GM21381 (cell line): ENCODE data around the gene SRGAP2B.
"Not testable (repeated sequence)": the region's sequence is repeated elsewhere in the genome, so short reads cannot be mapped to it uniquely, and the experiment has no call there.

Experiments used
- ATAC-seq: cut with Tn5 transposase; IDR thresholded peaks from one replicate; pipeline ENCODE4 v1.9.1; 2021; ENCODE audit warnings: mild to moderate bottlenecking, moderate library complexity; ENCODE audit not compliant: unreplicated experiment

The SRGAP2B gene

DNA sequence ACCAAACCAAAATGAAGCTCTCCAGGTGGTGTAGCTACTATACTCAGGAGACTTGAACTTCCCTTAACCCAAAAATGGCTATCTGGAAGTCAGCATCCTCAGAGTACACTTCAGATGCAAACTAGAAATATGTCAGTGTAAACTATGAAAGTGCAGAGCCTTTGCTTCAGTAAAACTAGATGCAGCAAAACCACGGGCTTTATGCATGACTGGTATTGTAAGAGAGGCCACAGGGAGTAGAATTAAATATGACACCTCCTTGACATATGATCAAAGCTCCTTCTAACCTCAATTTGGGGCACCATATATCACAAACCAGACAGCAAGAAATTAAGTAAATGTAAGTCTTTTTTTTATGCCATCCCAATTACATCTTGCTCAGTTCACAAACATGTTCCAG lies 47.6 kb downstream of the SRGAP2B start:
- ATAC-seq, result not testable (repeated sequence)

DNA sequence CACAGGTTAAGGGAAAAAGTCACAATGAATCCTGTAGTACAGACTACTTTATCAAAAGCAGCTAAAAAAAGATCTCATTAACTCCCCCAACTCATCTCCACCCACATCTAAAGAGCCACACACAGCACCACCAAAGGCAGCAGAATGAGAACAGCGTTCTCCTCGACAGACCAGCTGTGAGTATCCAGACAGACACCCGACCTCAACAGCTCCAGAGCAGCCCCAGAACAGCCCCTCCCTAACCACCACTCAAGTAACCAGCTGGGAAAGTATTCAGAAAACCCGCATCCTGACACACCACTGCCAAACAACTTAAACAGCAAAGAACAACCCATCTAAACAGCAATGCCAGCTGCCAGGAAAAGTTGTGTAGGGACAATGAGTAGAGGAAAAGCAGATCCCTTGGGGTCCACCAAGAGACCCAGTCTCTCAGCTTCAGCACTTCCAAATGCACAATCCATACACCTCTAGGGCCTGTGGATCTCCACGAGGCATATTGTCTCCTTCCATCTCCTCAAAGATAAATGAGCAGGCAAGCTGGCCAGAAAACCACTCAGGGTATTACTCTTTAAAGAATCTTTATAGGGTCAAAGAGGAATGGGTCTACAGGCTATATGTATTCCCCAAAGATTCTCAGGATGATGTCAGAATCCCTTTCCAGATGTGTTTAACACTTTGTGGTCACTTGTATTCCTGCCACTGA lies 49.4 kb downstream of the SRGAP2B start:
- not testable (repeated sequence) for ATAC-seq

DNA sequence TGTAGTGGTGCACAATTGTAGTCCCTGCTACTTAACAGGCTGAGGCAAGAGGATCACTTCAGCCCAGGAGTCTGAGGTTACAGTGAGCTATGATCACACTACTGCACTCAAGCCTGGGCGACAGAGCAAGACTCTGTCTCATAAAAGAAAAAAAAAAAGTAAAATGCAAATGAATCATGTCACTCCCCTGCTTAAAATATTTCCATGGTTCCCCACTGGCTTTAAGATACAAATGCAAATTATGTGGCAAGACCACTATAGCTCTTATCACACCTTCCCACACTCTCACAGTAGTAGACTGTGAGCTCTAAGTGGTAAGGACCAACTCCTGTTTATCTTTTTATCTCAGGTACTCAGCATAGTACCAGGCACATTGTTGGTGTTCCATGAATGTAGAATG lies 53.6 kb downstream of the SRGAP2B start:
- ATAC-seq, result peak; percentile 85

DNA sequence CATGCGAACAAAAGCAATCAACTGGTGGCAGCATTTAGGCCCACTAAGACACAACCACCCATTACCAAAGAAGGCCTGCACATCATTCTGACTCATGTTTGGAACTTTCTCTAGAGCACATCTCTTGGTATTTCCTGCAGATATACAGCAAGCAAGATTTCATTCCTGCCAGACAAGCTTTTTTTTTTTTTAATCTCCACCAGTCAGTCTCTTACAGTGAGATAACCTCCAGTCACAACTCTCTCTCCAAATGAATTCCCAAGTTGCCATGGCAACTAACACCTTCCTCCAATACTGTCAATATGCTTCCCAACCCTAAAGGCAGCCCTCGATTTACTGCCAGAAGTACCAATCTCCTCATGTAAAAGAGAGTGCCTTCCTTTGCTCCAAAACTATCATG lies 59.1 kb downstream of the SRGAP2B start:
- not testable (repeated sequence) for ATAC-seq

DNA sequence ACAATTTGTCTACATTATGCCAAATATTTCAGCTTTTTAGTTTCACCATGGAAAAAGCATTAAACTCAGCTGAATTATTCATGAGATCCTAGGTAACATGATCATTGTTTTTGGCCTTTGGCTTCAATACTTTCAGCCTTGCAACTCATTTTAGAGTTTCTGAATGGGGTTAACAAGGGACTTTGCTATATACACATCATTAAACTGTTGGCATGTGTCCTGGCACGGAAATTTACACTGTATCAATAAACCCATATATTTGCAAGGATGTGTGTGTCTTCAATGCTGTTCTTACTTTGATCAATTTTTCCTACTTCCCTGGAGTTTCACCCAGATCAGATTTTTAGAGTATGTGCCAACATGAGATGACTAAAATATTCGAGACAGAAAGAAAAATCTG lies 61.6 kb downstream of the SRGAP2B start:
- not testable (repeated sequence) for ATAC-seq

DNA sequence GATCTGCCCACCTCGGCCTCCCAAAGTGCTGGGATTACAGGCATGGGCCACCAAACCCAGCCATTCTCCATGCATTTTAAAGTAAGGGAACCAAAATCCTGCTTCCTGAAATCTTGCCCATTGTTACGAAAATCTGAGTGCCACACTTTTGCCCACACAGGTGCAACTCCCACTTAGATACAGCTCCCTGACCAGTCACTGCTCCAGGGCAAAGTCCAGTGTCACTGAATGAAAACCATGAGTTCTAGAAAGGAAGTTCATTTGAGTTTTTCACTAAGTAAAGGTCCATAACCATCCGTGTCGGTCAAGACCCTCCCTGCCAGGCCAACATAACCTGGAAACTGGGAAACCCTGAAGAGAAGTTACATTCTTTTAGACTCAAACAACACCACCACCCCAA lies 67.9 kb downstream of the SRGAP2B start:
- not testable (repeated sequence) for ATAC-seq

DNA sequence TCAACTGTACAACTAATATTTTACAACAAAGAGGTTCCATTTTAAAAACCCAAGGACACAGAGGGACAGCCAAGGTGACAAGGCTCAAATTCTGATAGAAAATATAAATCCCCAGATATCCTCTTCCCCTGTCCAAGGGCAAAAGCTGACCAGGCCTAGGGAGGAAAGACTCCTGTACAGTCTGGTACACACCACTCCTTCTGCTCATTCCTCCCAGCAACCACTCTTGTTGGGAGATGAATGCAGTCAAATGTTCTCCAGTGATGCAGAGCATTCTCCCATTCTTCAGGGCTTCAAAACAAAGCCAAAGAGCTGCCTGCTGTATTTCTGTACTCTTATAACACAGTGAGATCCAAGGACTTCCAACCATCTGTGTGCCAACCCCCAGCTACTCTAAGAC lies 69.8 kb downstream of the SRGAP2B start:
- not testable (repeated sequence) for ATAC-seq

DNA sequence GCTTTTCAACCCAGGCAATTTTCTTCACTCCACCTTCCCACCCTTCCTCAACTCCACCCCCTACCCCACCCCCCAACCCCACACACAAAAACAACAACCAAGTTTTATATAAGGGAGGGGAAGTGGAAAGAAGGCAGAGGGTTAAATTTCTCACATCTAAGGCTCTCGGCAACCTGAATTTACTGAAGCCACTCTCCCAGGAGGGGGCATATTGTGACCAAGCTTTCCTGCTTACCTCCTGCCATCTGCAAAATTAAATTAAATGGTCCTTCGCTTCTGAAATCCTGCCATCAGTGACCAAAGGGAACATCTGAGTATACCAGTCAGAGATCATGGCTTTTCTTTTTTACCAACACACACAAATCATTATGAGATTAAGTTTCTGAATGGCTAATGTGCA lies 72.9 kb downstream of the SRGAP2B start:
- not testable (repeated sequence) for ATAC-seq

DNA sequence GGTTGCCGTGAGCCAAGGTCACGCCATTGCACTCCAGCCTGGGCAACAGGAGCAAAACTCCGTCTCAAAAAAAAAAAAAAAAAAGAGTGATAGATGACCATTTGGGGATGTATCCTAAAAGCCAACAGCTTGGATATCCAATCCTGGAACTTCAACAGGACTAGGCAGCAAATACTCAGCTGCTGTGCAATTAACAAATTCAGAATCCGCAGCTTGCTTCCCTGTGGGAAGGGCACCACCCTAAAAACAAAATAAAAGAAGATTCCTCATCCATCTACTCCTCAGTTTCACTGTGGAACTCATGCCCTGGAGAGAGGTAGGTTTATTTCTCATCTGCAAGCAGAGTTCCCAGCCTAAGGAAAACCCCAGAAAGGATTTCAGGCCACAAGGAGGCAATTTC lies 73.4 kb downstream of the SRGAP2B start:
- not testable (repeated sequence) for ATAC-seq

DNA sequence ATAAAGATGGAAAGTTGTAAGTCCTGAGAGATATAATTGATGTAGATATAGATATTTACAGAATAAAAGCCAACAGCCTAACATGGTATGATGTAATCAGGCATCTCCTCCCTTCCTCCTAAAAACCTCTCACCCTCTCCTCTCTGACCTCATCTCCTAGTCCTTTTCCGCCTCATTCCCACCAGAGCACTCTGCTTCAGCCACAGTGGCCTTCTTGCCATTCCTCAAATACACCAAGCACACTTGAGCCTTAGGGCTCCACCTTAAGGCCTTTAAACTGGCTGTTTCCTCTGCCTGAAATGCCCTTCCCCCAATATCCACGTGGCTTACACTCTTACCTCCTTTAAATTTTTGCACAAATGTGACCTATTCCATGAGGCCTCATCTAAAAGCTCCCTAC lies 75.4 kb downstream of the SRGAP2B start:
- not testable (repeated sequence) for ATAC-seq

DNA sequence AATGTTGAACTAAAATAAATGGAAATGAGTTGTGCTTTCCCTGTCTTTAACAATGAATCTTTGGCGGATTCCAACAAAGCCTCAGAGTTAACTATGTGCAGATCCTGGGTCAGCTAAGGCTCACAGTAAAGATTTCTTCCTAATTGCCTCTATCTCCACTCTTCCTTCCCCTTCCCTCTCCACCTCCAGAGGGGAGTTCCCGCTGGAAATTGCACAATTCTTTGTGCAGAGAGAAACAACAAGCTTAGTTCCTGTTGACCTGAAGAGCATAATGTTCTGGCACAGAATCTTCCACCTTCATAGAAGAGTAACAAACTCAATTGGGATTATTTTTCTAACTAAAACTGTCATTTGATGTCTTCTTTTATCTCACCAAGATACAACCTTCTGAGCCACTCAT lies 77.4 kb downstream of the SRGAP2B start:
- not testable (repeated sequence) for ATAC-seq

DNA sequence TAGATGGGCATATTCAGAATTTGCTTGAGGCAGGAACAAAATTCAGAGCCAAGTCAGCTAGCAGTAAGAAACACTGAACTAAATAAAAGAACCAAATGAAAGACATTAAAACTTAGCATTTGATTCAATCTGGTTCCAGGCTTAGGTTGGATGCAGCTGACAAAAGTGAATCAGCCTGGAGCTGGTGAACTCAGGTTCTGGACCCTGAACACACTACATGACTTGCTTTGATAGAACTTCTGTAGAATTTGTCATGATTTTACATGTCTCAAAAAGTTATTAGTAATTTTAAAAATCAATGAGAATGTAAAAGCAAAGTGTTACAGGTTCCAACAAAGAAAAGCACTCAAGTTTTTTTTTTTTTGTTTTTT lies 78.7 kb downstream of the SRGAP2B start:
- ATAC-seq, result not testable (repeated sequence)

DNA sequence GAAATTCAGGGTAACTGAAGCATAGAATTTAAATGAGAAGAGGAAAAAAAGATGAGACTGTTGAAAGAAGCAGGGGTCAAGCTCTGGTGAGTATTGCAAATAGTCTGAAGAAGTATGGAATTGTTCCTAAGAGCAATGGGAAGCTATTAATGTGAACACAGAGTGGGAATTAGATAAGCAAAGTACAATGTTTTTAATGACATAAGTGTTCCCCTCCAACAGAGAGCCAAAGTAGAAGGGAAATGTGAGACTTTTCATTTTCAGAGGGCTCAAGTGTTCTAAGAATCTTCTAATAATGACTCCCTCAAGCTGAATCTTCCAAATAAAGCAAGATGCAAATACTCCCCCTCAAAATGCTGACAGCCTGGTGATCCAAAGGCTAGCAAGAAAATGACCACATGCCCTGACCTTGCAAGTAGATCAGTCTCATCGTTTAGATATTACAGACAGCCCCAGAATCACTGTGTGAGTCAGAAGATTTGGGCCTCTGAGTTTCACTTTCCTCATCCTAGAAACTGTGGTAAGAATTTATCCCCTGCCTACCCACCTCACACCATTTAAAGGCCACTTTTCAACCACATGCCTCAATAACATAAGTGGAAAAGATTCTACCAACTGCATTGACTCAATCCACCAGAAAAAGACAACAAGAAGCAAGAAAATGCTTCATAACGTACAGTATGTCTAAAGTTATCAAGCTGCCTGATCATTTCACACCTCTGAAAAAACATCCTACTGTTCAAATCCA lies 79.2 kb downstream of the SRGAP2B start:
- ATAC-seq, result peak; percentile 71

DNA sequence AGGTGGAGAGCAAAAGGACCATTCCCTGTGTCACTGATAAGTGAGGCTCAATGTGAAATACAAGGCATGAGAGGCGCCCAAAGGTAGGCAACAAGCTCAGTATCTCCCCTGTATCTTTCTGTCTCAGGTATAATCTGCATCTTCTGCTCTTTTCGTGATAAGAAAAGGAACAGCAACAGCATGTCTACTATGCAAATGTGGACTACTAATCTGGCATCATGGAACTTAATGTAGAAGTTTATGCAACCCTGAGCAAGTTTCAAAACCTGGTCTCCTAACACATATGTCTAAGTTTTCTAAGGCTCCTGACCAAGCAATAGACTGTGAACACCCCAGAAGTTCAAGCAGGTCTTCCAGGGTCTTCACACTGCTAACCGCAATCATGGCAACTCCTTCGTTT lies 81.8 kb downstream of the SRGAP2B start:
- not testable (repeated sequence) for ATAC-seq

DNA sequence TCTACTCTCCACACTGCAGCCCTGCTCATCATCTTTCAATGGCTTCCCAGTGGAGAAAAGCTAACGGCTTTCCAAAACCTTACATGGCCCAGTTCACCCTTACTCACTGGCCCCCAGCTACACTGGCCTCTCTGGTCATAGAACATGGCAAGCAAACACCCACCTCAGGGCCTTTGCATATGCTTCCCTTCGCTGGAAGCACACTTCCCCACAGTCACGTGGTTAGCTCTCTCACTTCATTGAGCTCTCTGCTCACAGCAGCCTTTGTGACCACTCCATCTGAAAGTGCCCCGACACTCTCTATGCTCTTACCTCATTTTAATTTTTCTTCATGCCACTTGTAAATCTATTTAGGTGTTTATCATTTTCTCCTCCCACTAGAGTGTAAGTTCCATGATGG lies 83.3 kb downstream of the SRGAP2B start:
- ATAC-seq, result not testable (repeated sequence)

DNA sequence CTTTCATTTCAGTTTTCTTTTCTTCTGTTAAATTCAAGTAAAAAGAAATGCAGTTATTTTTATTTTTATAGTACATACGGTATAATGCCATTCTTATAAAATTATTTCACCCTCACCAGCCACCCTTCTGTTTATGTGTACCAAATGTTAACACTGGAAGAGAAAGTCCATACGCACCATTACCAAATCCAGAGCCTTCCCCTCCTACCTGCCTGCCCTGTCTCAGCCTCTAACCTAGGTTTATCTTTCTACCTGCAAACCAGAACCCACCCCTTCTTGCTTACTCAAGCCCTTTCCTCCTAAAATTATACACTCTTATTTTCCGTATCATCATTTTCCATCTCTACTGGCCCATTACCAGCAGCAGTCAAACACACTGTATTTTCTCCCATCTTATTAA lies 84.5 kb downstream of the SRGAP2B start:
- not testable (repeated sequence) for ATAC-seq

DNA sequence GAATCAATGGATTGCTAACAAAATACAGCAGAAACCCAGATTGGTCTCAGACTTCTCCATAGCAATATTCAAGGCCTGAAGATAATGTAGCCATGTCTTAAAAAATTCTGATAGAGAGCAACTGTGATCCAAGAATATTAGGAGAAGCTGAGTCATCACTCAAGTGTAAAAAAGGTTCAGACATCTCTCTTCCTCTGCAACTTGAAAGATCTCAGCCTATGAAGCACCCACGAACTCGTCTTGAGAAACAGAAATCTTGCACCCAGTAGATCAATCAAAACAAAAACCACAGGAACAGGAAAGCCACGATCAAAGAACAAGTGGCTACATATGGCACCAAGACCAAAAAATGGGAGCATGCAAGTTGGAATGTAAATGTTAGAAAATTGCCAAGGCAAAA lies 85.2 kb downstream of the SRGAP2B start:
- not testable (repeated sequence) for ATAC-seq

DNA sequence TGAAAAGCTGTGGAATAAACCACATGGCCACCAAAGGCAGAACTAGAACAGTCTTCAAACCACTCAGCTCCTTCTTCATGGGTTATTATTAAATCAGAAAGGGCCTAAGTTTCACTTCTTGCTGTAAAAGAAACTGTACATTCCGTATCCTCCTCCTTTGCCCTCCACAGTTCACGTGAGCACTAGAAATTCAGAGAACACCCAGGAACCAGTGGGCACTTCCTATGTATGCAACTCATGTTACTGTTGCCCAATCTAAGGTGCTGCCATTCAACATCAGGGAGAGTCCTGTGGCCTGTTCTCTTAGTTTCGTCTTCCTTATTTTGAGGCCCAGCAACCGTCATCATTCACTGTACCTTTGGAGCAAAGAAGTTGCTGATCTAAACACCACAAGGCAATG lies 86.7 kb downstream of the SRGAP2B start:
- peak; percentile 54 for ATAC-seq

DNA sequence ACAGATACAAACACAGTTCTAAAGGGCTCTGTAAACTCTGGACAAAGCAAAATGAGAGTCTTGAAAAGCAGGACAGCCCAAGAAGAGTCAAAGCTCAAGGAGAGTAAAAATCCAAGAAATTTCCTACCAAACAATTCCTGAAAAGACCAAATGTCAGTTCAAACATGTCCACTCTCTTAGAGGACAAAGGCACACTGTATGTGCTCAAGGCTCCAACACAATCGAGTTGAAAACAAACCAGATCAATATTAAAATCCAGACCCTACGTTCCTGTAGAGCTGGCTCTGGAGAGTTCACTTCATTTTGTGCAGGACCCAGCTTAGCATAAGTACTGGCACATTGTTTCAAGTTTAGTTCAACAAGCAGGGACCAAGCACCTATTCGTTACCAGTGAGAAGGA lies 90.0 kb downstream of the SRGAP2B start:
- not testable (repeated sequence) for ATAC-seq

DNA sequence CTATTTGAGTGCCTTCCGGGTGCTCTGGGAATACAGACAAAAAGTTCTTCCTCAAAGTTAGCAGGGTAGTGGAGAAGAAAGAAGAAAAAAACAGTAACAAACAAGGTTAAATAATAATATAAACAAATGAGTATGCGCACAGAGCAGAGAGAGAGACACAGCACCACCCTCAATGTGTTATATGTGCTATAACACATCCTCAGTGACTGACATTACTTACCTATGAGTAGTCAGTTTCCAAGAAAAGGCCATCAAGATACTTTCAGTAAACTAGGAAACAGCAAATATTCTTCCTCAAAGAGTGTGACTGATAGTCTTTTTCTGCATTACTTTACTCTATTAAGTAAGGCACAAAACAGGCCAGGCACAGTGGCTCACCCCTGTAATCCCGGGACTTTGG lies 93.7 kb downstream of the SRGAP2B start:
- not testable (repeated sequence) for ATAC-seq

DNA sequence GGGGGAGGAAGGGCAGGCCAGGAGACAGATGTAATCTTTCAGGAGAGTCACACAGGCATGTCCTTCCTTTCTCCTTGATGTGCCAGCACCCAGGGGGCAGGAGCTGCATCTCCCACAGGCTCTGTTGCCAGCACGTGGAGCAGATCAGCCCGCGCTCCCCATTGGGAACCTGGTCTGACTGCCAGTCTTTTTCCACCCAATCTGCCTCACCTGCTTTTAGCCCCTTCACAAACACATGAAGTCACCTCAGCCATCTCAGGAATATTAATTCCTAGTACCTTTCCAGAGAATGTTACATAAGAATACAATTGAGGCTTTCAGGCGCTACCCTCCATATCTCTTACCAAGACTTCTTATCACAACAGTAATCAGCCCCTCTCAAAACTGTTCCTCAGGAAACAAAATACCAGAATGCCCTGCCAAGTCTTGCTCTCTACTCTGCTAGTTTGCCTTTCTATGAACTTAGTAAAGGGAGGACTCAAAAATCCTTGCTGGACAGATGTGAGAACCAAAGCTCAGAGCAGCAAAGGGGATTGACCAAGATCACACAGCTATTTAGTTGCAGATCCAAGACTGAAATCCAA lies 94.3 kb downstream of the SRGAP2B start:
- ATAC-seq, result not testable (repeated sequence)
